GM12878 (cell line): ENCODE measurements around the gene TCP1. TPM values are rescaled to one million over a fixed set of nuclear protein-coding genes. Genes with fewer than 3 reads are reported as not detected.

Source experiments
- ATF7 ChIP-seq: fragments of 450-650 bp; IDR thresholded peaks from 2 replicates; pipeline ENCODE4 v1.6.1; 2016; ENCODE audit warnings: low read depth, mild to moderate bottlenecking
- MTA3 ChIP-seq: IDR thresholded peaks from 2 replicates; pipeline ENCODE4 v1.6.1; 2012; ENCODE audit warnings: low read length, inconsistent platforms, borderline replicate concordance
- NFIC ChIP-seq: IDR thresholded peaks from 2 replicates; pipeline ENCODE4 v1.6.1; 2012; ENCODE audit warnings: low read depth, mild to moderate bottlenecking, inconsistent platforms, low read length, moderate library complexity
- PAX5 ChIP-seq: IDR thresholded peaks from 2 replicates; pipeline ENCODE4 v1.6.1; 2011; ENCODE audit warnings: low read depth, low read length, borderline replicate concordance
- PBX3 ChIP-seq: IDR thresholded peaks from 2 replicates; pipeline ENCODE4 v1.6.1; 2011; ENCODE audit warnings: mild to moderate bottlenecking, low read depth, low read length, moderate library complexity; ENCODE audit not compliant: insufficient replicate concordance
- POLR2AphosphoS2 ChIP-seq: IDR thresholded peaks from 2 replicates; pipeline ENCODE4 v1.6.1; 2011; ENCODE audit warnings: low read depth, mild to moderate bottlenecking, low read length, improper control_type of control experiment, moderate library complexity
- STAT3 ChIP-seq: IDR thresholded peaks from 2 replicates; pipeline ENCODE4 v1.6.1; 2011; ENCODE audit warnings: low read depth, low read length, improper control_type of control experiment
- TBL1XR1 ChIP-seq: IDR thresholded peaks from 2 replicates; pipeline ENCODE4 v1.6.1; 2012; ENCODE audit warnings: low read depth, low read length, improper control_type of control experiment
- ZNF622 ChIP-seq: fragments of 450-650 bp; IDR thresholded peaks from 2 replicates; pipeline ENCODE4 v1.6.1; 2017; ENCODE audit warnings: mild to moderate bottlenecking, inconsistent platforms
- polyA plus RNA-seq, 11 experiments: library from polyadenylated mRNA; depleted of rRNA in 4 of 11; unstranded in 6 of 11; stranded (reverse) in 5 of 11; fragments of >200 nt; fragmentation: Nextera tagmentation in 4 of 11; fragmentation: Illumina TruSeq in 1 of 11; extraction: Ambion mirVana in 4 of 11; extraction: Trizol in 1 of 11; gene quantifications; 1 replicate in 1 of 11; 2 replicates in 10 of 11; pipeline versions ENCODE4 v1.2.1 to v1.2.3, GENCODE V29; 2011 to 2016; ENCODE audit warnings: inconsistent platforms in 2 of 11, missing spikeins in 2 of 11, low read depth in 1 of 11
- total RNA-seq, 4 experiments: library from RNA; depleted of rRNA in 3 of 4; stranded (reverse); fragments of >200 nt in 3 of 4; fragmentation: Illumina TruSeq in 1 of 4; extraction: Trizol in 1 of 4; gene quantifications; 2 replicates each; pipeline versions ENCODE4 v1.2.1 to v1.2.3, GENCODE V29; 2013 to 2021
- TF ChIP-seq, protein P1 (sequence below): fragments of 450-650 bp; formaldehyde crosslinking; IDR thresholded peaks from 2 replicates; pipeline ENCODE4 v1.4.0; 2020; ENCODE audit warnings: mild to moderate bottlenecking, moderate library complexity

TCP1 gene
- total and polyA plus RNA-seq, 10 of the 15 experiments (the other 5 are each of a cell fraction or from before 2014, with no cell fraction given) = 133 to 457 (median 306) TPM

GRCh38 chr6:159769470-159769869, 19.9 kb downstream of the TCP1 start (continued):
- TF ChIP-seq, protein P1, sequence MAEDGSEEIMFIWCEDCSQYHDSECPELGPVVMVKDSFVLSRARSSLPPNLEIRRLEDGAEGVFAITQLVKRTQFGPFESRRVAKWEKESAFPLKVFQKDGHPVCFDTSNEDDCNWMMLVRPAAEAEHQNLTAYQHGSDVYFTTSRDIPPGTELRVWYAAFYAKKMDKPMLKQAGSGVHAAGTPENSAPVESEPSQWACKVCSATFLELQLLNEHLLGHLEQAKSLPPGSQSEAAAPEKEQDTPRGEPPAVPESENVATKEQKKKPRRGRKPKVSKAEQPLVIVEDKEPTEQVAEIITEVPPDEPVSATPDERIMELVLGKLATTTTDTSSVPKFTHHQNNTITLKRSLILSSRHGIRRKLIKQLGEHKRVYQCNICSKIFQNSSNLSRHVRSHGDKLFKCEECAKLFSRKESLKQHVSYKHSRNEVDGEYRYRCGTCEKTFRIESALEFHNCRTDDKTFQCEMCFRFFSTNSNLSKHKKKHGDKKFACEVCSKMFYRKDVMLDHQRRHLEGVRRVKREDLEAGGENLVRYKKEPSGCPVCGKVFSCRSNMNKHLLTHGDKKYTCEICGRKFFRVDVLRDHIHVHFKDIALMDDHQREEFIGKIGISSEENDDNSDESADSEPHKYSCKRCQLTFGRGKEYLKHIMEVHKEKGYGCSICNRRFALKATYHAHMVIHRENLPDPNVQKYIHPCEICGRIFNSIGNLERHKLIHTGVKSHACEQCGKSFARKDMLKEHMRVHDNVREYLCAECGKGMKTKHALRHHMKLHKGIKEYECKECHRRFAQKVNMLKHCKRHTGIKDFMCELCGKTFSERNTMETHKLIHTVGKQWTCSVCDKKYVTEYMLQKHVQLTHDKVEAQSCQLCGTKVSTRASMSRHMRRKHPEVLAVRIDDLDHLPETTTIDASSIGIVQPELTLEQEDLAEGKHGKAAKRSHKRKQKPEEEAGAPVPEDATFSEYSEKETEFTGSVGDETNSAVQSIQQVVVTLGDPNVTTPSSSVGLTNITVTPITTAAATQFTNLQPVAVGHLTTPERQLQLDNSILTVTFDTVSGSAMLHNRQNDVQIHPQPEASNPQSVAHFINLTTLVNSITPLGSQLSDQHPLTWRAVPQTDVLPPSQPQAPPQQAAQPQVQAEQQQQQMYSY (CRISPR knock-in tag) = no peak
- TF ChIP-seq TBL1XR1 (no peak), NFIC (no peak), STAT3 (no peak), PAX5 (no peak), ATF7 (no peak), ZNF622 (no peak), MTA3 (no peak), PBX3 (no peak), POLR2AphosphoS2 (no peak)
